Body of pancreas (tissue), 4 donors: Measurements from ENCODE around the gene COBLL1.

ENCODE experiments used
- POLR2A ChIP-seq, 3 donors: fragments of 450-650 bp; IDR thresholded peaks; one replicate each; pipeline ENCODE4 v1.6.1; 2016; ENCODE audit warnings: antibody characterized with exemption in 3 of 3, mild to moderate bottlenecking in 2 of 3
- TF ChIP-seq, protein P1 (sequence below), 7 experiments: fragments of 450-650 bp in 4 of 7; fragments of 200-600 bp in 3 of 7; sonication (generic) in 3 of 7; IDR thresholded peaks; one replicate each; pipeline ENCODE4 v1.5.1; 2016 to 2019; ENCODE audit warnings: antibody characterized with exemption in 7 of 7

DNA sequence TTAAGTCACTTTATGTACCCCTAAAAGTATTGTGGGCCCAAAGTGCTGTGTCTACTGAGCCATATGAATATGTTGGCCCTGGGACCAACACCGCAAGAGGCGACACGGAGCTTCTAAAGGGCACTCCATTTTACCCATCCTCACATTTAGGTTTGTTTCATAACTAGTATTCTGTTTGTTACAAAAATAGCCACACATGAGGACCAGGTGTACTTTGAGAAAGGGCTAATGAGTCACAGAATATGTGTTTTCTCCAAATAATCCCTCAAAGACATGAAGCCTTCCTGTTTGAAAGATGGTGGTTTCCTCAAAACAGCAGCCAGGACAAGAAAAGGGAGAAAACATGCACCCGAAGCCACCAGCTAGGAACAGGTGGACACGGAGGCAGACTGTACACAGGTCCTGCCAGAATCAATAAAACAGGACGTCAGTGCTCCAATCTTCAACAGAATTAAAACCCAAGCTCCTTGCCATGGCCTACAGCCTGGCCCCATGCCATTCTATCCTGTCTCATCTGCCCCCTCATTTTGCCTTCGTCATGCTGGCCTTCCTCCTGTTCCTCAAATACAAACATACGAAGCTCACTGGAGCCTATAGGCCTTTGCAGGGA lies 198.6 kb downstream of the COBLL1 start:
- TF ChIP-seq, protein P1, sequence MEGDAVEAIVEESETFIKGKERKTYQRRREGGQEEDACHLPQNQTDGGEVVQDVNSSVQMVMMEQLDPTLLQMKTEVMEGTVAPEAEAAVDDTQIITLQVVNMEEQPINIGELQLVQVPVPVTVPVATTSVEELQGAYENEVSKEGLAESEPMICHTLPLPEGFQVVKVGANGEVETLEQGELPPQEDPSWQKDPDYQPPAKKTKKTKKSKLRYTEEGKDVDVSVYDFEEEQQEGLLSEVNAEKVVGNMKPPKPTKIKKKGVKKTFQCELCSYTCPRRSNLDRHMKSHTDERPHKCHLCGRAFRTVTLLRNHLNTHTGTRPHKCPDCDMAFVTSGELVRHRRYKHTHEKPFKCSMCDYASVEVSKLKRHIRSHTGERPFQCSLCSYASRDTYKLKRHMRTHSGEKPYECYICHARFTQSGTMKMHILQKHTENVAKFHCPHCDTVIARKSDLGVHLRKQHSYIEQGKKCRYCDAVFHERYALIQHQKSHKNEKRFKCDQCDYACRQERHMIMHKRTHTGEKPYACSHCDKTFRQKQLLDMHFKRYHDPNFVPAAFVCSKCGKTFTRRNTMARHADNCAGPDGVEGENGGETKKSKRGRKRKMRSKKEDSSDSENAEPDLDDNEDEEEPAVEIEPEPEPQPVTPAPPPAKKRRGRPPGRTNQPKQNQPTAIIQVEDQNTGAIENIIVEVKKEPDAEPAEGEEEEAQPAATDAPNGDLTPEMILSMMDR (IDR thresholded peaks at IDR 0.05) = no peak
- no peak for TF ChIP-seq POLR2A (IDR thresholded peaks at IDR 0.05)
